HL-60/S4 treated with retinoic acid at 250 ng/mL for 4 days and 3 days (cell line): ENCODE results near the gene RAP1GAP2.
"Not testable (repeated sequence)": the region's sequence is repeated elsewhere in the genome, so short reads cannot be mapped to it uniquely, and the experiment has no call there.

Source experiments
- in situ Hi-C: fragments of 300-500 bp; cut with MboI; formaldehyde crosslinking; loops from 2 replicates; pipeline ENCODE4 v1.7.0; 2022; ENCODE audit warnings: low sequenced_read_pairs

RAP1GAP2 gene

GRCh38 chr17:2785376-2785775, 10.9 kb upstream of the RAP1GAP2 start:
- in situ Hi-C loops, result not testable (repeated sequence)

GRCh38 chr17:2786176-2786881, 9.9 kb upstream of the RAP1GAP2 start:
- in situ Hi-C loops, result no loop called here

DNA sequence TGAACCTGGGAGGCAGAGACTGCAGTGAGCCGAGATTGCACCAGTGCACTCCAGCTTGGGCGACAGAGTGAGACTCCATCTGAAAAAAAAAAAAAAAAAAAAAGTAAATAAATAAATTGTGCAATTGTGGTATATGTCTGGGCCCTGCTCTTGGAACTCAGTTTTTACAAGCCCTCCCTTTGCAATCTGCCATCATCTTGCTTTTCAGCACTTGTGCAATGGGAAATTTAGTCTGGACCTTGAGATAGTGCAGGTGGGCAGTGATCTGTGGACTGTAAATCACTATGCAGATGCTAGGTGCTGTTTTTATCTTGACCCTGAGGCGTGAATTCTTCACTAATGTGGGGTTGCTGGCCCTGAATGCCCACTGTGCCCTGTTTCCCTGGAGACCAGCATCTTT, 6.5 kb upstream of the RAP1GAP2 start:
- in situ Hi-C loops, result no loop called here

DNA sequence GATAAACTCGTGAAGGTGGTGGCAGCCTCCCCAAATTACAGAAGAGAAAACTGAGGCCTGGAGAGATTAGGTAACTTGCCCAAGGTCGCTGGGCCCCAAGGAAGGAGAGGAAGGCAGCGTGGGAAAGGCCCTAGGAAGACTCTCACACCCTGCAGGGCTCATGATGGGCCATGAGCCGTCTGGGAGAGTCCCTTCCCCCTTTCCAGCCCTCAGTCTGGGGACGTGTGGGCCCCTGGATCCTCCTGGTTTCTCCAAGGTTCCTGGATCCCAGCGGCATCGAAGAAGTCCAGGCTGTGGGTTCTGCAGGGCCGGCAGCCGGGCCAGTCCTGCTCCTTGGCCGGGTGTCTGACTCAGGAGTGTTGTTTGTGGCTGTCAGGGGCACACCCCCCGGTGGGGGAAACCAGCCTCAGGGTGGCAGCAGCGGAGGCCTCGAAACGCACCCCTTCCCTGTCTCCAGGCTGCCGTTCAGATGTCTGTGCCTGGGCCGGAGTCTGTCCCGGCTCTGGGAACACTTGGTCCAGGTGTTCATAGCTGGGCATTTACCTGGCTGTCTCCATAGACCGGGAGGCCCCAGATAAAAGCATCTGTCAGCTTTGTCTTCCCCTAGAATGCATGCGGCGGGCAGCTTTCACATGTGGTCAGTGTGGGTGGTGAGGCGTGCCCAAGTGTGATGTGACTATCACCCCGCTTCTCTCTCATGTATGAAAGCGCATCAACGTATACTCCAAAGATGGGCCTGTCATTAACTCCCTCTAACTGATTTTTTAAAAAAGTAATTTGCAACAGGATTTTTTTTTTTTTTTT, 3.7 kb upstream of the RAP1GAP2 start:
- in situ Hi-C loops, result no loop called here

DNA sequence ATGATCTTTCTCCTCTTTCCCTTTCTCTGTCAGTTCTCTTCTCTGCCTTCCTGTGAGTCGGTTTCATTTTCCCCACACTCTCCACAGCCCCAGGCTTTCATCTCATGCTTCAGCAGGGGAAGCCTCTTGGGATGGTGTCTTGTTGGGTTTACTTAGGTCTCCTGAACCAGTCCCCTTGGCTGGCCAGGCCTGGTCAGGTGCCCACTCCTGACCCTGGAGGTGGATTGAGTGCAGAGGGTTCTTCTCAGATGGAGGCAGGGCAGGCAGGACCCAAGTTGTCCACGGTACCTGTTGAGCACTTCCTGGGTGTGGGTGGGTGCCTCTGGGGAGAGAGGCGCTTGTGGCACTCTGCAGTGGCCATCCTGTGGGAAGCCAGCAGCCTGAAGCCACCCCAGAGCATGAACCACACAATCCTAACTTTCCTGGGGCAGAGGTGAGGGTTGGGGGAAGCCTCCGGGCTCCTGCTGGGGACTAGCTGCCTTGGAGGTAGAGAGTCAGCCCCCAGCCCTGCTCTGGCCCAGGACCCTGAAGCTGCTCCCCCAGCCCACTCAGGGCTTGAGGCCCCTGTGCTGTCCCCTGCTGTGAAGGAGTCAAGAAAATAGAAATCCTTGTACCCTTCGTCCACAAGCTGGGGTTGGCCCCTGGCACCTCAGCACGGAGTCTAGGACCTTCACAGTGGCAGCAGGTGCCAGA, 2.0 kb upstream of the RAP1GAP2 start:
- in situ Hi-C loops, result no loop called here

GRCh38 chr17:2795441-2796163, 636 bp upstream of the RAP1GAP2 start:
- in situ Hi-C loops, result no loop called here

GRCh38 chr17:2797226-2797625, 988 bp downstream of the RAP1GAP2 start:
- in situ Hi-C loops, result no loop called here

DNA sequence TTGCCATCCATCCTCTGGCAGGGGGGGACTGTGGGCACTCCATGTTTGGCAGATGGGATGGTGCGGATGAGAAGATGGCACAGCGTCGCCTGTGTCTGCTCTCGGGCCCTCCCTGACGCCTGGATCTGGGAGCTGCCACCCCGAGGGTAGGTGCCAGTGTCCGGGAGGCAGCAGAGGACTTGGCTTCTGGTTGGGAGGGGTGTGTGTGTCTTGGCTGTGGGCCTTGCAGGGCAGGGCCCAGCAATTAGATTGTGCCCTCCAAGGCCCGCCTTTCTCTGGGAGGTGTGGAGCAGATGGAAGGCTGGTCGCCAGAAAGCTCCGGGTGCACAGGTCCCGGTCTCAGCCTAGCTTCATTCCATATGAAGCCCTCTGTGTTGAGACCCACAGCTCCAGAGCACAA, 1.4 kb downstream of the RAP1GAP2 start:
- in situ Hi-C loops, result no loop called here

GRCh38 chr17:2798188-2798587, 1.9 kb downstream of the RAP1GAP2 start:
- in situ Hi-C loops, result no loop called here

GRCh38 chr17:2798678-2799077, 2.4 kb downstream of the RAP1GAP2 start:
- in situ Hi-C loops, result no loop called here

GRCh38 chr17:2799653-2800052, 3.4 kb downstream of the RAP1GAP2 start:
- in situ Hi-C loops, result no loop called here

DNA sequence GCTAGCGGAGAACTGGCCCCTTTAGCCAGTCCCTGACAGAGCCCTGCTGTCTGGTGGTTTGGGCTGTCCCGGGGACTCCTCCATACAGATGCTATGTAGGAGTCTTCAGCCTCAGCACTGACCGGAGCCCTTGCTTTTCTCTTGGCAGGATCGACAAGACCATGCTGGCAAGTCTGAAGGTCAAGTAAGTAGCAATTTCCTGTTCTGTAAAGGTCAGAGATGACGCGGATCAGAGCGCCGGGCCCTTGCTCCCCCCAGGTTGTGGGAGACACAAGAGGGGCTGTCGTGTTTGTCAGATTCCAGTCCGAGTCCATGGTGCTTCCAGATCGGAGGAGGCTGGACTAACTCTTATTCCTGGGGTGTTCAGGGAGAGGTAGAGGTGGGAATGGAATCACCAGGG, 4.1 kb downstream of the RAP1GAP2 start:
- in situ Hi-C loops, result no loop called here

- in situ Hi-C loops, result no loop called here
These were observed 5.6 kb downstream of the RAP1GAP2 start for GRCh38 chr17:2801841-2802240.

DNA sequence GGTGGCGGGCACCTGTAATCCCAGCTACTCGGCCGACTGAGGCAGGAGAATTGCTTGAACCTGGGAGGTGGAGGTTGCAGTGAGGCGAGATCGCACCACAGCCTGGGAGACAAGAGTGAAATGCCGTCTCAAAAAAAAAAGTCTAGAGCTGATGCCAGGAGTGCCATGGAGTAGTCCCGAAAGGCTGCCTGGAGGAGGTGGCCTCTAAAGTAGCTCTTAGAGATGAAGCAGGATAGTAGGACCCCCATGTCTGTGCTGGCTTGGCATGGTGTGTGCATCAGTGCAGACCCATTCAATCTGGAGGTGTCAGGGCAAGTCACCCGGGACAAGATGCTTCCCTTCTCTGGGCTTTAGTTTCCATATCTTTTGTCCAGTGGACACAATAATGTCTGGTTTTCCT, 6.3 kb downstream of the RAP1GAP2 start:
- in situ Hi-C loops, result no loop called here

GRCh38 chr17:2803386-2803785, 7.1 kb downstream of the RAP1GAP2 start:
- in situ Hi-C loops, result no loop called here

DNA sequence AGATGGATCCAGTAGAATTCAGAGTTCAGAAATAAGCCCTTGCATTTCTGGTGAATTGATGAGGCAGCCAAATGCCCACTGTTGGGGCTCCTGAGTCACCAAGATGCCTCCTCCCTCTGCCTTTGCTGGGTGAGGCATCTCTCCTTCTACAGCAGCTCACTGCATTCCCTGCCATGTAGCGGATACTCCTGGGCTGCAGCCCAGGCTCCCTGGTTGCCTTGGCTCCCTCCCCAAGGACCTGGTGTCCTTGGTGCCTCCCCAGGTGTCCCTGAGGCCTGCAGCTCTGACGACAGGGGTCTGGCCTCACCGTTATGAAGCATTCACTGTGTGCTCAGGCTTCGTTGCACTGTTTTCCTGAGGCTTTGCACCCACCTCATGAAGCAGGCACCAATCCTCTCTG, 7.7 kb downstream of the RAP1GAP2 start:
- in situ Hi-C loops, result no loop called here

- in situ Hi-C loops, result no loop called here
These were observed 8.7 kb downstream of the RAP1GAP2 start for GRCh38 chr17:2804912-2805311.

DNA sequence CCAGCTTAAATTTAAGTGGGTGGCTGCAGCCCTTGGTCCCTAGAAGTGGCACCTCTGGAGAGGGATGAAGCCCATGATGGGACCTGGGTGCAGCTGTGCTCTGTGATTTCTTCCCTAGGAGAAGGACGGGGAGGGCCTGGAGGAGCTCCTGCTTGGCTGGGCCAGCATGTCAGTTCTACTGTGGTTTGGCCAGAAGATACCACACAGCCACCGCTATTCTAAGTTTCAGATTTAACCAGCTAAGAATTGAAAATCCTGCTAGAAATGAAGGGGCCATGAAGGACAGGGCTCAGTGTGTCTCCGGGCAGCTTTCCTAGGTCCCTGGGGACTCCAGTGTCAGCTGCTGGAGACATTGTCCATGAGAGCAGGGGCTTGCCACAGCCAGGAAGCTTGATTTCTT, 9.7 kb downstream of the RAP1GAP2 start:
- in situ Hi-C loops, result no loop called here

DNA sequence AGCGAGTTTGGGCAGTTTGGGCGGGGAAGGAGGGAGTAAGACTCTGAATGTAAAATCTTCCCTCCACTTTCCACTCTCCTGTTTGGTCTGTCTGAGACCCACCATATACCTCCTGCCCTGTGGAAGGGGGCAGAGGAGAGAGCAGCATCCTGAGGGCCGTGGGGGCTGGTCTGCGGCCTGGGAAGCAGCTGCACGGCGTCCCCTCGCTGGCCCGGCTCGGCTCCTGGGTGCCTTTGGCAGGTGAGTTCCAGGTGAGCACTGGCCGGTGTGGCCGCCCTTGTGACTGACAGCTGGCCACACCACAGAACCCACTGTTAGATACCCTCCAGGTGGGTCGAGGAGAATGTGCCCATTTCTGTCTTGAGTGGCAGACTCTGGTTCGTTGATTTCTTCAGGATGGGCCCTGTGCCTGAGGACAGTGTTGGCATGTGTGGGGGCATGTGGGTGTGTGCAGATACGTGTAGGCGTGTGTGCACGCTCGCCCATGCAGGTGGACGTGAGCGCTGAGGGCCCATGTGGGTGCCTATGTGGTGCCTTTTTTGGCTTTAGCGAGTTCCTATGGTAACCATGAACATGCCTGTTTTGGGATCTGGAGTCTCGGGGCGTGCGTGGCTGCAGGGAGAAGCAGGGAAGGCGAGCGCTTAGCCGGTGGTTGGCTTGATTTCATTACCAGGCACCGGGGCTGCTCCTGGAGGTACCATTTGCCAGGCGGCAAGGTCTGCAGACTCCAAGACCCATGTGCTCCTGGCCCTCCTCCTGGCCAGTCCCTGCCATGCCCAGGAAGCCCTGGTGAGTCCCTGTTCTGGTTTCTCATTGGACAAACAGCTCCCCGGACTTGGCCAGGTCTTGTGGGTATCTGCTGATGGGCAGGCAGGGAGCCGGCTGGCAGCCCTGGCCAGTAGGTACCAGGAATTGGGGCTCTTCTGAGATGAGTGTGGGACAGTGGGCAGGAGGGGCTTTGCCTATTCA, 12.4 kb downstream of the RAP1GAP2 start:
- in situ Hi-C loops, result no loop called here

- in situ Hi-C loops, result no loop called here
These were observed 13.1 kb downstream of the RAP1GAP2 start for GRCh38 chr17:2809337-2809736.
